Measurements from ENCODE around the gene LPXN. TPM values are rescaled to one million over a fixed set of nuclear protein-coding genes. Genes with fewer than 3 reads are reported as not detected.

Gene LPXN
- total and polyA plus RNA-seq, 2 donors (not counting 3 experiments of a cell fraction or from before 2014, with no cell fraction given): 6.2 TPM

DNA sequence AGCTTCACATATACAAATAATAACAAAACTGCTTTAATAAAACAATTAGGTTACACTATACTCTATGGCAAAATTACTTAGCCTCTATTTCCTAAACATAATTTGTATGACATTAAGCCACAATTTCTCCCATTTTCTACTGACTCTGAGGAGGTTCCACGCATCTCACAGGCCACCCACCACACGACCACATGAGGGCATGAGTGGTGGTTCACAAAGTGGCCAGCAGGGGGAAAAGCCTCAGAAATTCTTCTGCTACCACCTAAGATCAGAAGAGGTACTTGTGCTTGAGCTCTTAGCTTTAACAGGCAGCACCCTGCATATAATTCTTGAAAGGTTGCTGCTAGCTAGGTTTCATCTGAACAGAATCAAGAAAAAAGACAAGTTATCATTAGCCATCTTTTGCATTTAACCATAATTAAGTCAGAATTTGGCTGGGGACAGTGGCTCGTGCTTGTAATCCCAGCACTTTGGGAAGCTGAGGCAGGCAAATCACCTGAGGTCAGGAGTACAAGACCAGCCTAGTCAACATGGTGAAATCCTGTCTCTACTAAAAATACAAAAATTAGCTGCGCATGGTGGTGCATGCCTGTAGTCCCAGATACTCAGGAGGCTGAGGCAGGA is 7.7 kb downstream of the LPXN start:
- FAIRE-seq (peak; percentile 84), DNase-seq (ENCODE audit: low read depth, low spot score) (peak; percentile 76)
- Histone ChIP-seq H3K9me3 (replicated peaks; ENCODE audit: control insufficient read depth, insufficient read depth, low read length) (no peaks in the 10 kb centered on the region), H3K27me3 (ENCODE audit: control insufficient read depth in 2 of 2, insufficient read depth in 2 of 2, low read length in 2 of 2) (no peaks in the 10 kb centered on the region), H4K20me1 (replicated peaks; ENCODE audit: control insufficient read depth, extremely low read depth, insufficient read depth, low read length) (no peaks in the 10 kb centered on the region), H3K9me1 (replicated peaks; ENCODE audit: control insufficient read depth, extremely low read depth, insufficient read depth, low read length) (no peaks in the 10 kb centered on the region), H3K27ac (ENCODE audit: insufficient read depth, low read depth, low read length) (no peak overlapping the region), H2AFZ (ENCODE audit: low read depth, low read length) (no peak overlapping the region), H3K36me3 (ENCODE audit: control insufficient read depth in 2 of 2, extremely low read depth in 1 of 2, insufficient read depth in 2 of 2, low read length in 2 of 2) (no peaks in the 10 kb centered on the region), H3K4me1 (ENCODE audit: control insufficient read depth, extremely low read depth, insufficient read depth, low read length) (peaks cover 3% of the 10 kb centered on the region), H3K79me2 (ENCODE audit: control insufficient read depth, insufficient read depth, low read length) (no peaks in the 10 kb centered on the region), H3K4me3 (replicated peaks in 1 of 3; ENCODE audit: insufficient read depth in 1 of 3, low read depth in 1 of 3, low read length in 3 of 3) (no peak overlapping the region), H3K4me2 (ENCODE audit: insufficient read depth, low read length) (no peak overlapping the region), H3K9ac (replicated peaks; ENCODE audit: extremely low read depth, insufficient read depth, low read length) (no peak overlapping the region)
- POLR2A ChIA-PET: no interaction called here
- TF ChIP-seq GATA2 (IDR thresholded peaks at IDR 0.05; ENCODE audit: insufficient read depth, insufficient read length, low read depth, low read length) (no peak), EZH2 (IDR thresholded peaks at IDR 0.05; ENCODE audit: borderline replicate concordance, low read depth, low read length, severe bottlenecking) (no peak), JUN (IDR thresholded peaks at IDR 0.05; ENCODE audit: borderline replicate concordance, insufficient read depth, insufficient read length, low read depth) (no peak), POLR2AphosphoS5 (IDR thresholded peaks at IDR 0.05; ENCODE audit: insufficient read depth, low read depth, low read length) (no peak)
- TF ChIP-seq, protein P1, sequence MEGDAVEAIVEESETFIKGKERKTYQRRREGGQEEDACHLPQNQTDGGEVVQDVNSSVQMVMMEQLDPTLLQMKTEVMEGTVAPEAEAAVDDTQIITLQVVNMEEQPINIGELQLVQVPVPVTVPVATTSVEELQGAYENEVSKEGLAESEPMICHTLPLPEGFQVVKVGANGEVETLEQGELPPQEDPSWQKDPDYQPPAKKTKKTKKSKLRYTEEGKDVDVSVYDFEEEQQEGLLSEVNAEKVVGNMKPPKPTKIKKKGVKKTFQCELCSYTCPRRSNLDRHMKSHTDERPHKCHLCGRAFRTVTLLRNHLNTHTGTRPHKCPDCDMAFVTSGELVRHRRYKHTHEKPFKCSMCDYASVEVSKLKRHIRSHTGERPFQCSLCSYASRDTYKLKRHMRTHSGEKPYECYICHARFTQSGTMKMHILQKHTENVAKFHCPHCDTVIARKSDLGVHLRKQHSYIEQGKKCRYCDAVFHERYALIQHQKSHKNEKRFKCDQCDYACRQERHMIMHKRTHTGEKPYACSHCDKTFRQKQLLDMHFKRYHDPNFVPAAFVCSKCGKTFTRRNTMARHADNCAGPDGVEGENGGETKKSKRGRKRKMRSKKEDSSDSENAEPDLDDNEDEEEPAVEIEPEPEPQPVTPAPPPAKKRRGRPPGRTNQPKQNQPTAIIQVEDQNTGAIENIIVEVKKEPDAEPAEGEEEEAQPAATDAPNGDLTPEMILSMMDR (IDR thresholded peaks at IDR 0.05; ENCODE audit: extremely low read depth in 1 of 2, insufficient read depth in 1 of 2, low read depth in 1 of 2, low read length in 2 of 2): peak; percentile 76 to 86
- CTCF ChIA-PET: interaction anchor here (0.6 to 4.1 kb wide), 38 partner anchors 8 to 817 kb away, joined by 3 to 90 read pairs (median 6); partner anchors contain the start of genes LPXN and ZFP91
- dilution Hi-C loops (cut with MboI; ENCODE audit: extremely low pct_ligation_motif_present, low sequenced_read_pairs) (no loop called here), intact Hi-C loops (cut with micrococcal nuclease) (loop anchor here (1.0 to 2.0 kb wide), 3 partner anchors 107 to 927 kb away; no protein-coding TSS in a partner anchor)
- BruUV-seq (replicated peaks): no TSS peak

Data from endothelial cell of umbilical vein (primary cell).